KBM-7 (cell line): ENCODE measurements around the gene ADGRL3.
"Not testable (repeated sequence)": the region's sequence is repeated elsewhere in the genome, so short reads cannot be mapped to it uniquely, and the experiment has no call there.

Experiments
- DNase-seq: peaks from one replicate; pipeline ENCODE4 v3.0.0-alpha.2; 2015
- in situ Hi-C: fragments of 300-500 bp; cut with MboI; formaldehyde crosslinking; loops from 2 replicates; pipeline ENCODE4 v1.14.3; 2020; ENCODE audit warnings: low sequenced_read_pairs, low pct_unique_long_range_greater_than_20kb, mixed read lengths

ADGRL3 gene

GRCh38 chr4:61320631-61321030 is 120.5 kb downstream of the ADGRL3 start:
- no peak for DNase-seq
- in situ Hi-C loops, result no loop called here

- in situ Hi-C loops, result no loop called here
Measured at GRCh38 chr4:61332693-61333092, 132.6 kb downstream of the ADGRL3 start.

GRCh38 chr4:61333490-61333889 is 133.4 kb downstream of the ADGRL3 start:
- in situ Hi-C loops, result no loop called here
- DNase-seq, result no peak

More at GRCh38 chr4:61332693-61333092, 132.6 kb downstream of the ADGRL3 start:
- no peak for DNase-seq

- in situ Hi-C loops, result no loop called here
- DNase-seq, result no peak
Measured at GRCh38 chr4:61335241-61335763, 135.2 kb downstream of the ADGRL3 start.

- in situ Hi-C loops, result no loop called here
- DNase-seq, result no peak
Measured at GRCh38 chr4:61336488-61336887, 136.4 kb downstream of the ADGRL3 start.

GRCh38 chr4:61336916-61337315 is 136.8 kb downstream of the ADGRL3 start:
- DNase-seq, result no peak
- in situ Hi-C loops, result no loop called here

GRCh38 chr4:61342061-61342460 is 141.9 kb downstream of the ADGRL3 start:
- in situ Hi-C loops, result no loop called here
- no peak for DNase-seq

GRCh38 chr4:61350932-61351331 is 150.8 kb downstream of the ADGRL3 start:
- no peak for DNase-seq
- in situ Hi-C loops, result no loop called here

GRCh38 chr4:61356696-61357095 is 156.6 kb downstream of the ADGRL3 start:
- in situ Hi-C loops, result no loop called here

GRCh38 chr4:61359301-61359700 is 159.2 kb downstream of the ADGRL3 start:
- DNase-seq, result no peak
- in situ Hi-C loops, result no loop called here

More at GRCh38 chr4:61356696-61357095, 156.6 kb downstream of the ADGRL3 start:
- DNase-seq, result no peak

- DNase-seq, in situ Hi-C loops: not testable (repeated sequence)
Measured at GRCh38 chr4:61372817-61373216, 172.7 kb downstream of the ADGRL3 start.

GRCh38 chr4:61373901-61374440 is 173.8 kb downstream of the ADGRL3 start:
- in situ Hi-C loops, result no loop called here
- no peak for DNase-seq

- no peak for DNase-seq
- in situ Hi-C loops, result no loop called here
Measured at GRCh38 chr4:61374447-61374891, 174.3 kb downstream of the ADGRL3 start.

GRCh38 chr4:61375301-61375700 is 175.2 kb downstream of the ADGRL3 start:
- in situ Hi-C loops, result no loop called here

GRCh38 chr4:61376301-61376700 is 176.2 kb downstream of the ADGRL3 start:
- DNase-seq, result no peak
- in situ Hi-C loops, result no loop called here

More at GRCh38 chr4:61375301-61375700, 175.2 kb downstream of the ADGRL3 start:
- no peak for DNase-seq

- DNase-seq, result no peak
- in situ Hi-C loops, result no loop called here
Measured at GRCh38 chr4:61379406-61379805, 179.3 kb downstream of the ADGRL3 start.

- in situ Hi-C loops, result no loop called here
- no peak for DNase-seq
Measured at GRCh38 chr4:61380865-61381264, 180.7 kb downstream of the ADGRL3 start.

- DNase-seq, result no peak
- in situ Hi-C loops, result no loop called here
Measured at GRCh38 chr4:61385256-61385655, 185.1 kb downstream of the ADGRL3 start.

- in situ Hi-C loops, DNase-seq: not testable (repeated sequence)
Measured at GRCh38 chr4:61387372-61387771, 187.2 kb downstream of the ADGRL3 start.

- in situ Hi-C loops, result no loop called here
- DNase-seq, result no peak
Measured at GRCh38 chr4:61389640-61390039, 189.5 kb downstream of the ADGRL3 start.

- DNase-seq, result no peak
- in situ Hi-C loops, result no loop called here
Measured at GRCh38 chr4:61395754-61396153, 195.6 kb downstream of the ADGRL3 start.
